Stomach (tissue), 9 donors: Measurements from ENCODE around the gene ATG16L2. TPM values are rescaled to one million over a fixed set of nuclear protein-coding genes. Genes with fewer than 3 reads are reported as not detected.

Experiments used
- DNase-seq, 2 donors: peaks; one replicate each; pipeline versions ENCODE4 v3.0.0 to v3.0.0-alpha.2; 2013 to 2019
- H3K27ac ChIP-seq, 5 donors: fragments of 200-600 bp in 4 of 5; sonication (generic) in 4 of 5; one replicate each; pipeline ENCODE4 v1.5.1; 2013 to 2019; ENCODE audit warnings: mild to moderate bottlenecking in 1 of 5, moderate library complexity in 1 of 5
- H3K27me3 ChIP-seq, 3 donors: fragments of 200-600 bp; sonication (generic); one replicate each; pipeline ENCODE4 v1.5.1; 2017 to 2019; ENCODE audit warnings: mixed run types in 1 of 3
- H3K36me3 ChIP-seq, 4 donors: fragments of 200-600 bp; sonication (generic); 1 replicate in 3 of 4; 2 replicates in 1 of 4; pipeline ENCODE4 v1.5.1; 2016 to 2019
- H3K4me1 ChIP-seq, 4 donors: fragments of 200-600 bp; sonication (generic); one replicate each; pipeline ENCODE4 v1.5.1; 2016 to 2019
- H3K4me3 ChIP-seq, 4 donors: fragments of 200-600 bp; sonication (generic) in 3 of 4; one replicate each; pipeline ENCODE4 v1.5.1; 2016 to 2019; ENCODE audit warnings: mild to moderate bottlenecking in 1 of 4
- H3K9me3 ChIP-seq, 4 donors: fragments of 200-600 bp; sonication (generic); one replicate each; pipeline ENCODE4 v1.5.1; 2016 to 2019
- EP300 ChIP-seq: sonication (generic); formaldehyde crosslinking; IDR thresholded peaks from one replicate; pipeline ENCODE4 v1.6.1; 2017; ENCODE audit warnings: antibody characterized with exemption
- POLR2A ChIP-seq, 4 donors: fragments of 450-650 bp; IDR thresholded peaks; one replicate each; pipeline ENCODE4 v1.6.1; 2016; ENCODE audit warnings: antibody characterized with exemption in 4 of 4, control low read depth in 2 of 4, mild to moderate bottlenecking in 1 of 4, moderate library complexity in 1 of 4
- POLR2AphosphoS5 ChIP-seq, 3 donors: sonication (generic); formaldehyde crosslinking; IDR thresholded peaks; one replicate each; pipeline ENCODE4 v1.6.1; 2016; ENCODE audit warnings: antibody characterized with exemption in 3 of 3
- WGBS, 5 donors: extraction: QIAGEN DNeasy Blood & Tissue Kit in 3 of 5; methylation state at CpG; one replicate each; pipeline versions ENCODE4 v1.1.5 to v1.1.7; 2013 to 2018; 5-methylcytosine and 5-hydroxymethylcytosine counted together
- intact Hi-C: fragments of 100-400 bp; cut with DNase I; formaldehyde crosslinking; loops from one replicate; pipeline ENCODE4 v1.15.1; 2023; ENCODE audit warnings: low total_unique reads
- polyA plus RNA-seq, 3 donors: library from polyadenylated mRNA; stranded (reverse); fragments of 200-250 nt; gene quantifications; one replicate each; pipeline ENCODE4 v1.2.3, GENCODE V29; 2013
- total RNA-seq, 5 donors: library from RNA; depleted of rRNA; stranded (reverse); fragments of >200 nt; gene quantifications; one replicate each; pipeline versions ENCODE4 v1.1.0 to v1.2.3, GENCODE V29; 2014 to 2016
- TF ChIP-seq, protein P1 (sequence below), 7 experiments: fragments of 450-650 bp in 4 of 7; fragments of 200-600 bp in 3 of 7; sonication (generic) in 3 of 7; IDR thresholded peaks; one replicate each; pipeline ENCODE4 v1.5.1; 2016 to 2019; ENCODE audit warnings: antibody characterized with exemption in 7 of 7, control low read depth in 2 of 7, mild to moderate bottlenecking in 1 of 7
- donor health status: healthy with polysubstance abuse.
- donor health status: Bipolar disorder and iron deficiency.
- donor health status: healthy.

Gene ATG16L2
- total and polyA plus RNA-seq, 8 donors: 13.0 to 266 (median 38.2) TPM

DNA sequence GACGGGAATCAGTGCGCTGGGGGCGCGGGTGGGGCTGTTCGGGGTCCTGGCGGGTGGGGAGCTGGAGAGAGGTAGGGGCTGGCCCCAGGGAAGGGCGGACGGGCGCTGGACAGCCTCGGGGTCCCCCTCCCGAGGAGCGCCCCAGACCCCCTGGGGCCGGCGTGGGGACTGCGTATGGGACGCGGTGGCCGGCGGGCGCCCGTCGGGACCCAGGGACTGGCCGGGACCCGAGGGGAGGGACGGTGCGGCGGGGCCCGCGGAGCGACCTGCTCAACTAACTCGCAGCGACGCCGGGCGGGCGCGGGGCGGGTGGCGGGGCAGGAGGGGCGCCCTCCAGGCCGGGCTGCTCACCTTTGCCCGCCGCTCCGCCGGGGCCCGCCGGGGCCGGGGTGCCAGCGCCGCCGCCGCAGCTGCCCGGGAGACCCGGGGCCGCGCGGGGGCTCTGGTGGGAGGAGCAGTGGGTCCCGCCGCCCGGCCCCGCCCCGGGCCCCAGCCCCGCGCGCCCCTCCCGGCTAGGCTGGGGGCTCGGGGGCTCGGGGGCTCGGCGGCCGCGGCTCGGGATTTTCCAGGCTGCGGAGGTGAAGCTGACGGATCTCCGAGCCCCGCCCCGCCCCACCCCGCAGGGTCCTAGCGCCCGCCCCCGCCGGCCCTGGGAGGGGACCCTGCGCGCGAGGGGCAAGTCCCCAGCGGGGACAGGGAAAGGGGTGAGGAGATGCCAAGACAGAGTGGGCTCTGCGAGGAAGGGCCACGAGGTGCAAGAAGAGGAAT is 32.7 kb upstream of the ATG16L2 start:
- peaks cover 50 to 88% (median 81%) of the 10 kb centered on the region in 4 donors for H3K4me1 ChIP-seq
- peak; percentile 65 to 88 for DNase-seq
- TF ChIP-seq, protein P1, sequence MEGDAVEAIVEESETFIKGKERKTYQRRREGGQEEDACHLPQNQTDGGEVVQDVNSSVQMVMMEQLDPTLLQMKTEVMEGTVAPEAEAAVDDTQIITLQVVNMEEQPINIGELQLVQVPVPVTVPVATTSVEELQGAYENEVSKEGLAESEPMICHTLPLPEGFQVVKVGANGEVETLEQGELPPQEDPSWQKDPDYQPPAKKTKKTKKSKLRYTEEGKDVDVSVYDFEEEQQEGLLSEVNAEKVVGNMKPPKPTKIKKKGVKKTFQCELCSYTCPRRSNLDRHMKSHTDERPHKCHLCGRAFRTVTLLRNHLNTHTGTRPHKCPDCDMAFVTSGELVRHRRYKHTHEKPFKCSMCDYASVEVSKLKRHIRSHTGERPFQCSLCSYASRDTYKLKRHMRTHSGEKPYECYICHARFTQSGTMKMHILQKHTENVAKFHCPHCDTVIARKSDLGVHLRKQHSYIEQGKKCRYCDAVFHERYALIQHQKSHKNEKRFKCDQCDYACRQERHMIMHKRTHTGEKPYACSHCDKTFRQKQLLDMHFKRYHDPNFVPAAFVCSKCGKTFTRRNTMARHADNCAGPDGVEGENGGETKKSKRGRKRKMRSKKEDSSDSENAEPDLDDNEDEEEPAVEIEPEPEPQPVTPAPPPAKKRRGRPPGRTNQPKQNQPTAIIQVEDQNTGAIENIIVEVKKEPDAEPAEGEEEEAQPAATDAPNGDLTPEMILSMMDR (IDR thresholded peaks at IDR 0.05): no peak
- TF ChIP-seq POLR2AphosphoS5 (IDR thresholded peaks at IDR 0.05) (no peak), EP300 (no peak), POLR2A (IDR thresholded peaks at IDR 0.05) (no peak)
- H3K27ac ChIP-seq: peak overlapping the region; percentile 93 to 96 (median 95)
- peak overlapping the region; percentile 73 to 82 (median 76) for H3K4me3 ChIP-seq
- intact Hi-C loops: no loop called here
- 0 to 2% (median 1%) methylated on average over 3 to 86 of the region's 89 CpGs for WGBS, 5 donors
- no peaks in the 10 kb centered on the region for H3K27me3 ChIP-seq
- no peaks in the 10 kb centered on the region for H3K9me3 ChIP-seq
- H3K36me3 ChIP-seq: peaks cover 0 to 4% (median 0%) of the 10 kb centered on the region in 4 donors

DNA sequence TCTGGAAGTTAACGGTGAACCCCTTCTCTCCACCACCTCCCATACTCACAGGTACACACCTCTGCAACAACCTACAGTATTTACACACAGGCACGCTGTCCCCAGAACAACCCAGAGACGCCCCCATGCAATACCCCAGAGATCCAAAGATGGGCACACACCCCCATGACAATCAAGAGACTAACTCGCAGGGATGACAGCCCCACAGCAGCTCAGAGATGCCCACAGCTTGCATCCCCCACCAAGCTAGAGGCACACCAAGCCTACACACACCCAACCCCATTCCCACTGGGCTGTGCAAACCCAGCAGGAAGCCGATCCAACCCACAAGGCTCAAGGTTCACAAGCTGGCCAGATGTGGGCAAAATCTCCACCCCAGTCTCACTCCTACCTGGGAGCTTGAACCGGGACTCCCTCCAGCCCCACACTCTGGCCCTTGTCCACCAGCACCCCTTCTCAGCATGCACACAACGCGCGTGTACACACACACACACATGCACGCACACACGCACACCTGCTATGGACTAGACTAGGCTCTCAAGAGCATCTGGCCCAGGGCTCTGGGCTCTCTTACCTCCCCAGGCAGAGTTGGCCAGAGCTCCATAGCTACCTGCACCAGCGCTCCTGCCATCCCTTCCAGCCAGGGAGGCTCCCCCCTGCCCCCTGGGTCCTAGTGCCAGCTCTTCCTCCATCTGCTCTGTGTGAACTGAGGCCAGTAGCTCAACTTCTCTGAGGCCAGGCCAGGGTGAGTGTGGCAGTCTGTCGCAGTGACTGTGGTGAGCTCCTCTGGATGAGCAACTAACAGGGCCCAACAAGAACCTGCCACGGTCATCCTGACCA is 31.9 kb upstream of the ATG16L2 start:
- Histone ChIP-seq H3K4me3 (peak overlapping the region; percentile 73 to 82 (median 76)), H3K9me3 (no peaks in the 10 kb centered on the region), H3K27me3 (no peaks in the 10 kb centered on the region), H3K27ac (peak overlapping the region; percentile 90 to 96 (median 93)), H3K36me3 (peaks cover 0 to 4% (median 0%) of the 10 kb centered on the region in 4 donors), H3K4me1 (peaks cover 46 to 88% (median 81%) of the 10 kb centered on the region in 4 donors)
- intact Hi-C loops: no loop called here
- WGBS, 5 donors: 23 to 32% (median 30%) methylated on average over 12 to 14 of the region's 14 CpGs
- peak; percentile 65 to 78 for DNase-seq
- TF ChIP-seq EP300: no peak
- TF ChIP-seq, protein P1 (IDR thresholded peaks at IDR 0.05): no peak
- peak in 1 of 3 donors; percentile 29 for TF ChIP-seq POLR2AphosphoS5 (IDR thresholded peaks at IDR 0.05)

DNA sequence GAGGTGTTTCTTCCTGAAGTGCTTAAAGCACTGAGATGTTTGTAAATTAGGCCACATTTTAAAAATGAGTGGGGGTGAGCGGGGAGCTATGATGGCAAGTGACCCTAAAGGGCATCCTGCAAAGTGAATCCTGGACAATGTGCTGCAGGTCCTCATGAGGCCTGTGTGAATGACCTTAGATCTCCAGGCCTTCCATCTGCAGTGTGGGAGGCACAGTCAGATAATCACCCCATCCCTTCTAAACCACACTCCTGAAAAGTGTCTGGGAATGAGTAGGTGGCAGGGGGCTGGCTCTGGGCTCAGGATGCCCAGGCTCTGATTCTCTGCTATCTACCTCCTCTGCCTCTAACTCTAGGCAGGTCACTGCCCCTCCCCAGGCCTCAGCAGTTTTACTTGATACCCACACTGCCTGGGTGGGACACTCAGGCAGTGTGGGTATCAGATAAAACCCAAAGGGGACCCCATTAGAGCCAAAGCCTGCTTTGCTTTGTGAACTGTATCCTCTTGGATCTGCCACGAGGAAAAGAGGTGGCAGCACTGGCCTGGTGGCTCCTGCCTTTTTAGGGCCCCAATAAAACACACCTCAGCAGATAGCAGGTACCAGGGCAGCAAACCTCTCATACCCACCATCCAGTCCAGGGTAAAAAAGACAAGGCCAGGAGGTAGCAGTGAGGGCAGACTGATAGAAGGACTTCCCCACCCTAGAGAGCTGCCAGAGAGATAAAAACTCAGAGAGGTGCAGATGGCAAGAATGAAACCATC is 30.9 kb upstream of the ATG16L2 start:
- intact Hi-C loops: no loop called here
- WGBS, 5 donors: 62 to 75% (median 69%) methylated on average over 2 of the region's 2 CpGs
- Histone ChIP-seq H3K4me1 (peaks cover 42 to 87% (median 81%) of the 10 kb centered on the region in 4 donors), H3K27ac (peak overlapping the region; percentile 17 to 96 (median 93)), H3K36me3 (peaks cover 0 to 2% (median 0%) of the 10 kb centered on the region in 4 donors), H3K27me3 (no peaks in the 10 kb centered on the region), H3K9me3 (no peaks in the 10 kb centered on the region), H3K4me3 (no peak overlapping the region)
- no peak for DNase-seq
- TF ChIP-seq EP300 (no peak), POLR2AphosphoS5 (IDR thresholded peaks at IDR 0.05) (no peak)
- TF ChIP-seq, protein P1 (IDR thresholded peaks at IDR 0.05): no peak

DNA sequence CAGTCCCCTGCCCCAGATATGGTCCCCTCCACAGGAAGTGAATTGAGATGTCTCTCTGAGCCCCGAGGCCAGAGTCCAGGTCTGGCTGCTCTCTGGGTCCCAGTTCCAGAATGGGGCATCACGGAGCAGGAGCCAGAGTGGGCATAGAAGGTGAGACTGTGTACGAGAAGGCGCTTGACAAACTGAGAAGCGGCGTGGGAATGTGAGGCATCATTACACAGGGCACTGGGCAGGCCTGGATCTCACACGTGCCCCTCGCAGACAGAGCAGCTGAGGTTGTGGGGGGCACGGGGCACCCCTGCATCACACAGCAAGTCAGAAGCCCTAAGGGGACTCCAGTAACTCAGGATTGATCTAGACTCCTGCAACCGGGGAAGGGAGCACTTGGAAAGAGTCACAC is 29.5 kb upstream of the ATG16L2 start:
- Histone ChIP-seq H3K27me3 (no peaks in the 10 kb centered on the region), H3K9me3 (no peaks in the 10 kb centered on the region), H3K4me1 (peaks cover 45 to 89% (median 80%) of the 10 kb centered on the region in 4 donors), H3K4me3 (no peak overlapping the region), H3K36me3 (no peaks in the 10 kb centered on the region), H3K27ac (peak overlapping the region; percentile 90 to 96 (median 93))
- TF ChIP-seq EP300: no peak
- no peak for TF ChIP-seq POLR2A (IDR thresholded peaks at IDR 0.05)
- no peak for TF ChIP-seq POLR2AphosphoS5 (IDR thresholded peaks at IDR 0.05)
- TF ChIP-seq, protein P1 (IDR thresholded peaks at IDR 0.05): no peak
- WGBS, 5 donors: 77 to 86% (median 84%) methylated on average over 6 to 10 of the region's 10 CpGs
- no peak for DNase-seq
- intact Hi-C loops: no loop called here
